IMR-90 (cell line): ENCODE measurements around the gene AKT1S1. TPM values are rescaled to one million over a fixed set of nuclear protein-coding genes. Genes with fewer than 3 reads are reported as not detected.

Experiments used
- ATAC-seq: fragments of 200-7000 bp; cut with Tn5 transposase; 2 replicates; pipeline ENCODE4 v1.9.1; 2020; ENCODE audit warnings: low read depth, mild to moderate bottlenecking, moderate library complexity
- BruUV-seq: library from RNA; stranded (reverse); fragments of 400-500 nt; replicated peaks from 2 replicates; lab custom pipeline; 2021; lab: Mats Ljungman, UMichigan
- CTCF ChIA-PET: fragments of 300-600 bp; formaldehyde crosslinking; extraction: SDS; loops from one replicate; lab custom pipeline; 2021; ENCODE audit warnings: antibody characterized with exemption; lab: Yijun Ruan, JAX
- POLR2A ChIA-PET: fragments of 300-600 bp; sonication (Branson Sonifier 250); formaldehyde crosslinking; loops from one replicate; lab custom pipeline; 2022; ENCODE audit warnings: antibody characterized with exemption; ENCODE audit not compliant: unreplicated experiment; lab: Charles Lee
- DNase-seq: peaks from one replicate; pipeline ENCODE4 v3.0.0; 2013
- H2AFZ ChIP-seq: replicated peaks from 2 replicates; pipeline ENCODE3; 2013; ENCODE audit warnings: low read length, mild to moderate bottlenecking; ENCODE audit not compliant: poor library complexity
- H2AK5ac ChIP-seq: 2 replicates; pipeline ENCODE4 v1.6.1; 2013; ENCODE audit warnings: low read depth, low read length, inconsistent platforms
- H2AK9ac ChIP-seq: replicated peaks from 2 replicates; pipeline ENCODE3; 2013; ENCODE audit warnings: mild to moderate bottlenecking, low read depth, low read length, moderate library complexity; ENCODE audit not compliant: poor library complexity
- H2BK120ac ChIP-seq: 2 replicates; pipeline ENCODE4 v1.6.1; 2013; ENCODE audit warnings: low read depth, low read length, inconsistent platforms
- H2BK15ac ChIP-seq: 3 replicates; pipeline ENCODE4 v1.6.1; 2013; ENCODE audit warnings: low read depth, low read length, inconsistent platforms
- H2BK20ac ChIP-seq: 2 replicates; pipeline ENCODE4 v1.6.1; 2013; ENCODE audit warnings: low read depth, mild to moderate bottlenecking, inconsistent platforms, low read length, moderate library complexity
- H2BK5ac ChIP-seq: 2 replicates; pipeline ENCODE4 v1.6.1; 2013; ENCODE audit warnings: mild to moderate bottlenecking, low read depth, low read length, inconsistent platforms; ENCODE audit not compliant: poor library complexity, severe bottlenecking
- H3K14ac ChIP-seq: replicated peaks from 2 replicates; pipeline ENCODE4 v1.6.1; 2013; ENCODE audit warnings: low read depth, low read length, inconsistent platforms
- H3K18ac ChIP-seq: 2 replicates; pipeline ENCODE4 v1.6.1; 2013; ENCODE audit warnings: low read depth, low read length, control low read depth
- H3K23ac ChIP-seq: 2 replicates; pipeline ENCODE4 v1.6.1; 2013; ENCODE audit warnings: low read depth, low read length, inconsistent platforms
- H3K27ac ChIP-seq: 2 replicates; pipeline ENCODE4 v1.5.1; 2013; ENCODE audit warnings: mild to moderate bottlenecking, control low read depth, low read length; ENCODE audit not compliant: insufficient read depth
- H3K27me3 ChIP-seq: 2 replicates; pipeline ENCODE4 v1.6.1; 2013; ENCODE audit warnings: low read length; ENCODE audit not compliant: control insufficient read depth, insufficient read depth
- H3K36me3 ChIP-seq: 2 replicates; pipeline ENCODE4 v1.6.1; 2013; ENCODE audit warnings: low read length, mixed read lengths; ENCODE audit not compliant: control insufficient read depth, insufficient read depth
- H3K4ac ChIP-seq: 2 replicates; pipeline ENCODE4 v1.6.1; 2013; ENCODE audit warnings: low read depth, low read length, inconsistent platforms
- H3K4me1 ChIP-seq: 2 replicates; pipeline ENCODE4 v1.6.1; 2013; ENCODE audit warnings: low read length, mixed read lengths; ENCODE audit not compliant: control insufficient read depth, insufficient read depth
- H3K4me2 ChIP-seq: 2 replicates; pipeline ENCODE4 v1.6.1; 2013; ENCODE audit warnings: low read depth, mild to moderate bottlenecking, control low read depth, low read length, moderate library complexity
- H3K4me3 ChIP-seq: 2 replicates; pipeline ENCODE4 v1.5.1; 2013; ENCODE audit warnings: low read depth, mild to moderate bottlenecking, control low read depth, low read length, moderate library complexity; ENCODE audit not compliant: insufficient read depth
- H3K56ac ChIP-seq: 2 replicates; pipeline ENCODE4 v1.6.1; 2013; ENCODE audit warnings: low read length, inconsistent platforms; ENCODE audit not compliant: insufficient read depth; ENCODE audit errors: extremely low read depth
- H3K79me1 ChIP-seq, 2 experiments: 2 replicates each; pipeline ENCODE4 v1.6.1; 2013; ENCODE audit warnings: low read length in 2 of 2, inconsistent platforms in 1 of 2, low read depth in 1 of 2
- H3K9ac ChIP-seq: 2 replicates; pipeline ENCODE4 v1.6.1; 2013; ENCODE audit warnings: low read depth, low read length, control low read depth
- H3K9me1 ChIP-seq: 2 replicates; pipeline ENCODE4 v1.6.1; 2013; ENCODE audit warnings: low read length, inconsistent platforms; ENCODE audit not compliant: insufficient read depth
- H3K9me3 ChIP-seq: 2 replicates; pipeline ENCODE4 v1.6.1; 2013; ENCODE audit warnings: low read length; ENCODE audit not compliant: control insufficient read depth, insufficient read depth
- H4K20me1 ChIP-seq: 2 replicates; pipeline ENCODE4 v1.6.1; 2013; ENCODE audit warnings: low read length, inconsistent platforms; ENCODE audit not compliant: insufficient read depth
- H4K5ac ChIP-seq: 2 replicates; pipeline ENCODE4 v1.6.1; 2013; ENCODE audit warnings: mild to moderate bottlenecking, low read depth, low read length, control low read depth
- H4K8ac ChIP-seq, 2 experiments: 2 replicates each; pipeline ENCODE4 v1.6.1; 2013; ENCODE audit warnings: low read depth in 2 of 2, low read length in 2 of 2, control low read depth in 1 of 2, inconsistent platforms in 1 of 2
- H4K91ac ChIP-seq: 2 replicates; pipeline ENCODE4 v1.6.1; 2013; ENCODE audit warnings: low read depth, low read length, inconsistent platforms; ENCODE audit not compliant: insufficient read depth
- RCOR1 ChIP-seq: IDR thresholded peaks from 2 replicates; pipeline ENCODE4 v1.6.1; 2012; ENCODE audit warnings: mild to moderate bottlenecking, low read length, improper control_type of control experiment; ENCODE audit not compliant: insufficient replicate concordance
- WGBS, 2 experiments: methylation state at CpG; one replicate each; pipeline versions ENCODE4 v1.1.5 to v1.1.7; 2013; ENCODE audit warnings: missing lambda C conversion rate in 2 of 2; ENCODE audit not compliant: insufficient read length in 1 of 2; ENCODE audit errors: extremely low coverage in 2 of 2; 5-methylcytosine and 5-hydroxymethylcytosine counted together
- dilution Hi-C: fragments of 300-500 bp; cut with HindIII; formaldehyde crosslinking; loops from one replicate; pipeline ENCODE4 v1.14.3; 2018; ENCODE audit warnings: low sequenced_read_pairs; ENCODE audit not compliant: unreplicated experiment
- in situ Hi-C: fragments of 300-500 bp; cut with MboI; formaldehyde crosslinking; loops from 3 replicates; pipeline ENCODE4 v1.14.3; 2019; ENCODE audit warnings: low sequenced_read_pairs, inconsistent platforms, mixed read lengths
- intact Hi-C: fragments of 100-400 bp; cut with micrococcal nuclease; formaldehyde crosslinking; loops from 2 replicates; pipeline ENCODE4 v1.10.0; 2022
- polyA plus RNA-seq, 3 experiments: library from polyadenylated mRNA; depleted of rRNA; stranded (reverse); fragments of >200 nt; gene quantifications; 2 replicates each; pipeline ENCODE4 v1.2.3, GENCODE V29; 2012; ENCODE audit warnings: low replicate concordance in 1 of 3
- total RNA-seq: library from RNA; depleted of rRNA; stranded (reverse); fragments of >200 nt; gene quantifications from 2 replicates; pipeline ENCODE4 v1.2.3, GENCODE V29; 2012

Gene AKT1S1
- total and polyA plus RNA-seq, 2 of the 4 experiments (the other 2 are of a cell fraction) = 3.6 to 54.4 TPM

GRCh38 chr19:49835562-49835961, 41.6 kb downstream of the AKT1S1 start:
- no peak overlapping the region for H2BK15ac ChIP-seq
- no peak overlapping the region for H3K9ac ChIP-seq
- no peaks in the 10 kb centered on the region; the same call in 1 of the 2 replicates for H4K20me1 ChIP-seq
- ChIA-PET POLR2A (no interaction called here), CTCF (no interaction called here)
- H2BK5ac ChIP-seq = no peak overlapping the region
- H3K23ac ChIP-seq = no peak overlapping the region
- TF ChIP-seq RCOR1 = no peak
- no peaks in the 10 kb centered on the region for H3K4me1 ChIP-seq
- no peak overlapping the region for H3K4me2 ChIP-seq
- H4K5ac ChIP-seq = no peak overlapping the region
- in situ Hi-C loops = no loop called here
- no peaks in the 10 kb centered on the region for H3K27me3 ChIP-seq
- no peak overlapping the region for H3K27ac ChIP-seq
- H3K18ac ChIP-seq = no peak overlapping the region
- H2AFZ ChIP-seq = no peak overlapping the region
- no peak overlapping the region for H3K4me3 ChIP-seq
- no peak overlapping the region for H2AK9ac ChIP-seq
- dilution Hi-C loops = no loop called here
- no peak overlapping the region for H3K4ac ChIP-seq
- H3K9me3 ChIP-seq = no peaks in the 10 kb centered on the region
- DNase-seq = no peak
- no peak overlapping the region for H2AK5ac ChIP-seq
- peaks cover 75% of the 10 kb centered on the region for H3K36me3 ChIP-seq
- no peak overlapping the region for H3K14ac ChIP-seq
- H4K91ac ChIP-seq = no peak overlapping the region
- whole genome bisulfite sequencing, 2 experiments = 100% methylated on average over 2 of the region's 12 CpGs; no CpG with 5 or more reads in 1 of the 2 experiments
- H3K9me1 ChIP-seq = peaks cover 6% of the 10 kb centered on the region; the same call in 1 of the 2 replicates
- H4K8ac ChIP-seq = no peak overlapping the region
- H3K79me1 ChIP-seq = peaks cover 0 to 24% of the 10 kb centered on the region in 2 experiments; a peak in 2 of 4 replicates
- ATAC-seq = no peak
- H3K56ac ChIP-seq = no peak overlapping the region
- no TSS peak for BruUV-seq
- H2BK120ac ChIP-seq = no peak overlapping the region
- no peak overlapping the region for H2BK20ac ChIP-seq
- intact Hi-C loops = no loop called here
